Activated CD4-positive, alpha-beta T cell treated with anti-CD3 and anti-CD28 coated beads, Interleukin-2, amount 50 U/mL, for 48 hours (primary cell): ENCODE results near the gene HSPA2.
"Not testable (repeated sequence)": the region's sequence is repeated elsewhere in the genome, so short reads cannot be mapped to it uniquely, and the experiment has no call there.

Experiments
- DNase-seq, 2 experiments: peaks; one replicate each; pipeline ENCODE4 v3.0.0-alpha.2; 2020

Gene HSPA2

DNA sequence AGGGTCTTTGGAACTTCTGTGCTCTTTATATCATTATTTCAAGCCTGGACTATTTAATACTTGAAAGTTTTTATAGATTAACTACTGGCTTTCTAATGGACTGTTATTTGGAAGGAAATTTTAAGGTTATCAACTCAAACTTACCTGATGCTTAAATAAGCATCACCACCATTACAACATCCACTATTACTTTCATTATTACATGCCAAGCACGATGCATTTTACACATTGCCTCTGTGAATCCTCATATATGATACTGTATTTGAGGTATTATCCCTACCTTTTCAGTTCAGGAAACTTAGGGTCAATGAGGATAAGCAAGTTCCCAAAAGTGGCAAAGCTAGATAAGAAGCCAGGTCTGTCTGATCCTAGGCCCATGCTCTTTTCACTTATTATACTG, 23.6 kb upstream of the HSPA2 start:
- no peak for DNase-seq

DNA sequence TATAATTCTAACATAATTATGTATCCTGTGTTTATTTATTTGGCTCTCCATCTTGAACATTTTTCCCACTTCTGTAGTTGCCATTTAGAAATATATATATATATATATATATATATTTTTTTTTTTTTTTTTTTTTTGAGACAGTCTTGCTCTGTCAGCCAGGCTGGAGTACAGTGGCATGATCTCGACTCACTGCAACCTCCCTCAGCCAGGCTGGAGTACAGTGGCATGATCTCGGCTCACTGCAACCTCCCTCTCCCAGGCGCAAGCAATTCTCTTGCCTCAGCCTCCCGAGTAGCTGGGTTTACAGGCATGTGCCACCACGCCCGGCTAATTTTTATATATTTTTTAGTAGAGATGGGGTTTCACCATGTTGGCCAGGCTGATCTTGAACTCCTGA, 22.9 kb upstream of the HSPA2 start:
- DNase-seq: not testable (repeated sequence)

DNA sequence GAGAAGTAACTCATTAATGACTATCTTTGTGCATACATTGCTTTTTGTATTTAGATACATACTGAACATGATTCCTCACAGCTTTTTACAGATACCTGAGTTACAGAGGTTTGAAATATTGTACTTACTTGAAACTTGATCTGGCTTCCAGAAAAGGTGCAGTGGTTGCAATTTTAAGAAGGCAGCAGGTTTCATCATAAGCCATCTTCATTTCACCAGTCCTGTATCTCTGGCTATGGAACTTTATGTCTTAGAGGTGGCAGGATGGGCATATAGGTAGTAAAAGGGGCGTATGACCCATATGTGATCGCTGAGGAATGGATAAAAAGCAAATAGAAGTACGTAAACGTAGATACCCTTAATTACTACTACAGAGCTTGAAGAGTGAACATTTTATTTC, 22.3 kb upstream of the HSPA2 start:
- no peak for DNase-seq

DNA sequence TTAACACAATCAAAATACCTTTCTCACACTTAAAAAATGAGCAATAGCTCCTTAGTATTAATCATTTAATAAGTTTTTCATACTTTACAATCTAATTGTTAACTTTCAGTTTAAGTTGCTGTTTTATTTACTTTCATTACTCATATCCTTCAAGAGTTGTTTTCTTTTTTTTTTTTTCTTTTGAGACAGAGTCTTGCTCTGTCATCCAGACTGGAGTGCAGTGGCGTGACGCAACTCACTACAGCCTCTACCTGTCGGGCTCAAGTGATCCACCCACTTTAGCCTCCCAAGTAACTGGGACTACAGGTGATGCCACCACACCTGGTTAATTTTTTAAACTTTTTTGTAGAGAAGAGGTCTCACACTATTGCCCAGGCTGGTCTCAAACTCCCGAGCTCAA, 19.8 kb upstream of the HSPA2 start:
- DNase-seq: no peak

DNA sequence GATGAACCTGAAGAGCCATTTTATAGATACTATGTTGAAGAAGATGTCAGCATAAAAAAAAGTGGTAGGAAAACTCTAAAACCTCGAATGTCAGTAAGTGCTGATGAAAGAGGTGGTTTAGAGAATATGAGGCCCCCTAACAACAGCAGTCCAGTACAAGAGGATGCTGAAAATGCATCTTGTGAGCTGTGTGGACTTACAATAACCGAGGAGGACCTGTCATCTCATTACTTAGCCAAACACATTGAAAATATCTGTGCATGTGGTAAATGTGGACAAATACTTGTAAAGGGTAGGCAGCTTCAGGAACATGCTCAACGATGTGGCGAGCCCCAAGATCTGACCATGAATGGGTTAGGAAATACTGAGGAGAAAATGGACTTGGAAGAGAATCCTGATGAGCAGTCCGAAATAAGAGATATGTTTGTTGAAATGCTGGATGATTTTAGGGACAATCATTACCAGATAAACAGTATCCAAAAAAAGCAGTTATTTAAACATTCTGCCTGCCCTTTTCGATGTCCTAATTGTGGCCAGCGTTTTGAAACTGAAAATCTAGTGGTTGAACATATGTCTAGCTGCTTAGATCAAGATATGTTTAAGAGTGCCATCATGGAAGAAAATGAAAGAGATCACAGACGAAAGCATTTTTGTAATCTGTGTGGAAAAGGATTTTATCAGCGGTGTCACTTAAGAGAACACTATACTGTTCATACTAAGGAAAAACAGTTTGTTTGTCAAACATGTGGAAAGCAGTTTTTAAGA, 17.8 kb upstream of the HSPA2 start:
- no peak for DNase-seq

DNA sequence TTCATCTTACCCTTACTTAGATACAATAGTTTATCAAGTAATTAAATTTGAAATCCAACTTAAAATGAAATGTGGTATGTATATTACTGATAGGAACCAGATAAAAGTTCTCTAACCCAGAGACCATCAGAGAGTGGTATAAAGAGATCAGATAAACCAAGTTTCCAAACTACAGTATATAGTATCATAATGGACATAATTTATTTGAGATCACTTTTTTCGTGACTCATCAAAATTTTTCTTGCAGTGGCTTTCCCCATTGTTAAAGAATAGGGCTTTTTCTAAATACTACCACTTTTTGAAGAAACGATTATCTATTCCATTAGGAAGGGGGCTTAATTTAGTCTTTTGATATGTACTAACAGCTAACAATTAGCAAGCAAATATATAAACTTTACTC, 15.2 kb upstream of the HSPA2 start:
- DNase-seq: no peak

DNA sequence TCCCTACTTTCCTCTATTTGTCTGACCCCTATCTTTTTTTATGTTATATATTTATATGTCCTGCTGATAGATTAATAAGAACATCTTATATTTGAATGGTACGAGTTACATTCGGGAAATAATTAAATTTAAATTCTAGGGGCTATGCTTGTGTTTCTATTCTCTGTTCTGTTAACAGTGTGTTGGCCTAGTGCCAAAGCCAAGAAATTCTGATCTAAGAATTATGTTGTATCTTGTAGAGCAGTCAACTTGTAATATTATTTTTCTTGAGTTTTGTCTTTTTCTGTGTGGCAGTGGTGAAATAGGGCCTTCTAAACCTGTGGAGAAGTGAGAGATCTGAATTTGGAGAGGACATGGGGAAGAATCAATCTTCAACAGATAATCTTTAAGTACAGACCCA, 9.0 kb upstream of the HSPA2 start:
- DNase-seq: no peak

DNA sequence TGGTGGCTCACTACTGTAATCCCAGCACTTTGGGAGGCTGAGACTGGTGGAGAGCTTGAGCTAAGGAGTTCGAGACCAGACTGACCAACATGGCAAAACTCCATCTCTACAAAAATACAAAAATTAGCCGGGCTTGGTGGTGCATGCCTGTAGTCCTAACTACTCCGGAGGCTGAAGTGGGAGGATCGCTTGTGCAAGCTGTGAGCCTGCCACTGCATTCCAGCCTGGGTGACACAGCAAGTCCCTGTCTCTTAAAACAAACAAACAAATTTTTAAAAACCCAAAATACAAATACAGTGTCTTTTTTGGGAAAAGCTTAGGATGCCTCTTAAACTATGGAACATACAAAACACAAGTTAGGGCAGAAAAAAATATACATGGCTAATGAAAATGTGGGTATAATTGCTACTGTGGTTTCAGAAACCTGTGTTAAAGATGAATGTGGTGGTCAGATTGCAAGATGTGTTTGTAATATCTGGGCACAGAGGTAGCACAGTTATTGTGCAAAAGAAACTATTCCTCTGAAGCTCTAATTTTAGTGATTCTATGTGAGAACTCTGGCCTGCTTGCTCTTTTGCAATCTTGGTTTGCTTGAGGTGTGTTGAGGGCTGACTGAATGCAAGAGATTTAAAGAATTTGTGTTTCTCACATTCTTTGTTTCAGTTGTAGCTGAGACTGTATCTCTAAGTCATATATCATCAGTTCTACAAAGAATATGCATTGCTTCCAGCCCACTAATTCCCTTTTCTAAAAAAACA, 3.9 kb upstream of the HSPA2 start:
- no peak for DNase-seq

DNA sequence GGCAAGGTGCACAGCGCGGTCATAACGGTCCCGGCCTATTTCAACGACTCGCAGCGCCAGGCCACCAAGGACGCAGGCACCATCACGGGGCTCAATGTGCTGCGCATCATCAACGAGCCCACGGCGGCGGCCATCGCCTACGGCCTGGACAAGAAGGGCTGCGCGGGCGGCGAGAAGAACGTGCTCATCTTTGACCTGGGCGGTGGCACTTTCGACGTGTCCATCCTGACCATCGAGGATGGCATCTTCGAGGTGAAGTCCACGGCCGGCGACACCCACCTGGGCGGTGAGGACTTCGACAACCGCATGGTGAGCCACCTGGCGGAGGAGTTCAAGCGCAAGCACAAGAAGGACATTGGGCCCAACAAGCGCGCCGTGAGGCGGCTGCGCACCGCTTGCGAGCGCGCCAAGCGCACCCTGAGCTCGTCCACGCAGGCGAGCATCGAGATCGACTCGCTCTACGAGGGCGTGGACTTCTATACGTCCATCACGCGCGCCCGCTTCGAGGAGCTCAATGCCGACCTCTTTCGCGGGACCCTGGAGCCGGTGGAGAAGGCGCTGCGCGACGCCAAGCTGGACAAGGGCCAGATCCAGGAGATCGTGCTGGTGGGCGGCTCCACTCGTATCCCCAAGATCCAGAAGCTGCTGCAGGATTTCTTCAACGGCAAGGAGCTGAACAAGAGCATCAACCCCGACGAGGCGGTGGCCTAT, 875 bp downstream of the HSPA2 start:
- no peak for DNase-seq

DNA sequence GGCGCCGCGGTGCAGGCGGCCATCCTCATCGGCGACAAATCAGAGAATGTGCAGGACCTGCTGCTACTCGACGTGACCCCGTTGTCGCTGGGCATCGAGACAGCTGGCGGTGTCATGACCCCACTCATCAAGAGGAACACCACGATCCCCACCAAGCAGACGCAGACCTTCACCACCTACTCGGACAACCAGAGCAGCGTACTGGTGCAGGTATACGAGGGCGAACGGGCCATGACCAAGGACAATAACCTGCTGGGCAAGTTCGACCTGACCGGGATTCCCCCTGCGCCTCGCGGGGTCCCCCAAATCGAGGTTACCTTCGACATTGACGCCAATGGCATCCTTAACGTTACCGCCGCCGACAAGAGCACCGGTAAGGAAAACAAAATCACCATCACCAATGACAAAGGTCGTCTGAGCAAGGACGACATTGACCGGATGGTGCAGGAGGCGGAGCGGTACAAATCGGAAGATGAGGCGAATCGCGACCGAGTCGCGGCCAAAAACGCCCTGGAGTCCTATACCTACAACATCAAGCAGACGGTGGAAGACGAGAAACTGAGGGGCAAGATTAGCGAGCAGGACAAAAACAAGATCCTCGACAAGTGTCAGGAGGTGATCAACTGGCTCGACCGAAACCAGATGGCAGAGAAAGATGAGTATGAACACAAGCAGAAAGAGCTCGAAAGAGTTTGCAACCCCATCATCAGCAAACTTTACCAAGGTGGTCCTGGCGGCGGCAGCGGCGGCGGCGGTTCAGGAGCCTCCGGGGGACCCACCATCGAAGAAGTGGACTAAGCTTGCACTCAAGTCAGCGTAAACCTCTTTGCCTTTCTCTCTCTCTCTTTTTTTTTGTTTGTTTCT, 1.7 kb downstream of the HSPA2 start:
- DNase-seq: peak in 1 of 2 experiments; percentile 15

DNA sequence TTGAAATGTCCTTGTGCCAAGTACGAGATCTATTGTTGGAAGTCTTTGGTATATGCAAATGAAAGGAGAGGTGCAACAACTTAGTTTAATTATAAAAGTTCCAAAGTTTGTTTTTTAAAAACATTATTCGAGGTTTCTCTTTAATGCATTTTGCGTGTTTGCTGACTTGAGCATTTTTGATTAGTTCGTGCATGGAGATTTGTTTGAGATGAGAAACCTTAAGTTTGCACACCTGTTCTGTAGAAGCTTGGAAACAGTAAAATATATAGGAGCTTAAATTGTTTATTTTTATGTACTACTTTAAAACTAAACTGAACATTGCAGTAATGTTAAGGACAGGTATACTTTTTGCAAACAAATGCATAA, 2.3 kb downstream of the HSPA2 start:
- DNase-seq: no peak

DNA sequence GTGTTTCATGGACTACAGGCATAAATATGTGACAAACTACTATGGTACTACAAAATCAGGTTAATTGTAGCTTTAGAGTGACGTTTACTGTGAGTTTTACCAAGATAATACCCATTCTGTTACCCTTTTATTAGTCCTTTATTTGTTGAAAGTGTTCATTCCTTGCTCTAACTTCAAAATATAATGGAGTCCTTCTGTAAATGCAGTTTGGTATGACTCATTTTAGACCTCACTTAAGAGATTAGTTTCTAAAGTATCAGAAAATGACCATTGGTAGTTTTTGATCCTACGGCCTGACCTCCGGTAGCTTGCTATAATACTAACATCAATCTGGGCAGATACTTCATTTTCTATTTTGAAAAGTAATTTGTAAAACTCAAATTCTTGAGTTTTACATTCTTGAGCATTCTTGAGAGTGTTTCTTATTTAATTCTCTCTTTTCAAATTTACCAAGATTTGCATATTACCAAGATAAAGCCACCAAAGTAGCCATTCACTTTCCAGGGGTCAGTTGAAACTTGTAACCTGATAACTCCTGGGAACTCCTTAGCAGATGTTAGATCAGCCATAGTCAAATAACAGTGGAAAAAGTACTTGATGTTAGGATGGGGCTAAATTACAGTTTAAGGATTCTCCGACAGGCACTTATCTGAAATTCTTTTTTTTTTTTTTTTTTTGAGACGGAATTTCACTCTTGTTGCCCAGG, 4.2 kb downstream of the HSPA2 start:
- no peak for DNase-seq

DNA sequence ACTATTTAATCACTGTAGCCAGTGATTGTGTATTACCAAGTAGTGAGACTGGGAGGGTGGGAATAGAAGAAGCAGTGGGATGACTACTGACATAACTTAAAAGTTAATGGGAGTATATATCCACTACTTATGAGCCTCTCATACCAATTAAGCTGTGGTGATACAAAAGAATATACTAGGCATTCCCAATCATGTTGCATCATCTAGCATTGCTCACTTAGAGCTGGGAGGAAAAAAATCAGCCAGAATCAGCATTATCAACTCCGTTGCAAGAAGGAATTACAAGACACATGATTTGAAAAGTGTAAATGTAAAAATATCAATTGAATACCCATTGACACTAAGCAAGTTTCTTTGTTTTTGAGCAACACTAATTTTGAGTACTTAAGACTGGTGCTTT, 8.5 kb downstream of the HSPA2 start:
- no peak for DNase-seq

DNA sequence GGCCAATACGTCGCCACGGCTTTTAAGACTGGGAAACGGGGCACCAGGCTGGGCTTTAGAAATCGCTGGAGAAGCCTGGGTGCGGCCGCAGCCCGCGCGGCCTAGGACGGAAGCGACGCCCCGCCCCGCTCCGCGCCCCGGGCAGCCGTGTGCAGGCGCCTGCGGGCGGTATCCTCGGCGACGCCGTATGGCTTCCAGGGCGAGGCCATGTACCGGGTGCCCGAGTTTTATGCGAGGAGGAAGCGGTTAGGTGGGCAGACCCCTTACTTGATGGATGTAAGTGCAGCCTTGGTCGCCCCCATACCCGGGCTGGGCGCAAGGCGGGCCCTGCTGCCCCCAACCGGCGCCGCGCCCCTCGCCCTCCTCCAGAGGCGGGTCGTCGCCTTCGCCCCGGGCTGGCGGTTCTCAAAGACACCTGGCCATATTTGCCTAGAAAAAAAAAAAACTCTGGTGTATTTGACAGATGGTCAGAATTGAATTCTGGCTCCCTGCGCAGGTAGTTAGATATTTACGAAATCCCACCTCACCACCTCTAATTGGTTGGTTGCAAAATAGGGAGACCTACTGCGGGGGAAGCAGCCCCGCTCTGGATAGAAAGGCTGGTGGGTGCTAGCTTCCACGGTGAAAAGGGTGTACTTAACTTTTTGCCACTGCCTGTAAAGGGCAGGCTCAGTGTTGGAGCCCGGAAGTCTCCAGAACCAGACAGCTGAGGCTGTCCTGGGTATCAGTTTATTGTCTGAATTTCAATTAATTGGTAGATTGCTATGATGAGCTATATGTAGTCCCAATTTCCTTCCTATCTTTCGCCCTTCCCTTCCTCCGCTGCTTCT, 9.5 kb downstream of the HSPA2 start, which contains the start of gene PPP1R36:
TSS of gene PPP1R36 (plus strand) at position 171 of the 830 bp plus-strand sequence. CDS start at position 208, 37 bp downstream.
- DNase-seq: peak; percentile 51 to 54

DNA sequence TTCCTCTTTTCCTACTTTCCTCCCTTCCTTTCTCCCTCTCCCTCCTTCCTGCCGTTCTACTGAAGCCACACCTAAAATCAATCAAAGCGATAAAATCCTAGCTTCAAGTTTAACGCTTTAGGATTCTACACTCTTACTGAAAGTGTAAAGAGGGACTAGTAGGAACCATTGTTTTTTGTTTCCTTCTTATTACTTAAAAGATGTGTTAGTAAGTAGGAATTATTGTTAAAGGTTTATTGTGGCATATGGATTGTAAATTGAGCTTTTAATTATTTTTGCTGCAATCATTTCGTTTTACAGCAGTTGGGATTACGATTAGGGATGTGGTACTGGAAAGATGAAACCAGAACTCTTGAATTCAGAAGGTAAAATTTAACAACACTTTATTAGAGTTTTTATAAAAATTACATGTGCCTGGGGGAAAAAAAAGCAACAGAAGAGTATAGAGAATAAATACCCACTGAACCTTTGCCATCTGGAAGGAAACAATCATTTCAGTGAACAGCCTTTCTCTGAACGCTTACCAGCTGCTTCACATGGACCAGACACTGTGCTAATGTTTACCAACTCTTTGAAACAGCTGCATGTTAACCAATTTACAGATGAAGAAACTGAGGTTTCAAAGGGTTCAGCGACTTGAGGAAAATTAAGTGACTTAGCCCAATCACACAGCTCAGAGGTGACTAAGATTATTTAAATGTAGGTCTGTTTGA, 10.2 kb downstream of the HSPA2 start:
- no peak for DNase-seq

DNA sequence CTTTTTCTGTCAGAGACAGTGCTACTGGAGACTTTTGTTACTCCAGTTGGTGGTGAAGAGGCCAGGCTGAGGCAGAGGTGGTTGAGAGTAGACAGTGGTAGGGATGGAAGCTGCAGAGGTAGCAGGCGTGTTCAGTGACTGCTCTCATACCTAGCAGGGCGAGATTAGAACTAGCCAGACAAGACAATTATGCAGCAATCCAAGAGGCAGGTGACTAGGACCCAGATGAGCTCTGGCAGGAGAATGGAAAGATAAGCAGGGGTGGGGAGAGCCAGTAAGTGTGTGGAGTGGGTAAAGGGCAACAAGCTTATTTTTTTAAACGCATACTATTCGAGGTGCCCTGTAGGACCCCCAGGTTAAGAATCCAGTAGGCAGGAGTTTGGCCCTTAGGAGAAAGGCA, 14.0 kb downstream of the HSPA2 start:
- no peak for DNase-seq

DNA sequence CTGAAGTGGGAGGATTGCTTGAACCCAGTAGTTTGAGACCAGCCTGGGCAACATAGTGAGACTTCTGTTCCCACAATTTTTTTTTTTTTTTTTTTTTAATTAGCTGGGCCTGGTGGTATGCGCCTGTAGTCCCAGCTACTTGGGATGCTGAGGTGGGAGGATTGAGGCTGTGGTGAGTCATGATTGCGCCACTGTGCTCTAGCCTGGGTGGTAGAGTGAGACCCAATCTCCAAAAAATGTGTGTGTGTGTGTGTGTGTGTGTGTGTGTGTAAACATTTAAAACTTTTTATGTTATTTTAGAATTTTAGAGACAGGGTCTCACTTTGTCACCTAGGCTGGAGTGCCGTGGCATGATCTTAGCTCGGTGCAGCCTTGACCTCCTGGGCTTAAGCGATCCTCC, 16.0 kb downstream of the HSPA2 start:
- DNase-seq: no peak

DNA sequence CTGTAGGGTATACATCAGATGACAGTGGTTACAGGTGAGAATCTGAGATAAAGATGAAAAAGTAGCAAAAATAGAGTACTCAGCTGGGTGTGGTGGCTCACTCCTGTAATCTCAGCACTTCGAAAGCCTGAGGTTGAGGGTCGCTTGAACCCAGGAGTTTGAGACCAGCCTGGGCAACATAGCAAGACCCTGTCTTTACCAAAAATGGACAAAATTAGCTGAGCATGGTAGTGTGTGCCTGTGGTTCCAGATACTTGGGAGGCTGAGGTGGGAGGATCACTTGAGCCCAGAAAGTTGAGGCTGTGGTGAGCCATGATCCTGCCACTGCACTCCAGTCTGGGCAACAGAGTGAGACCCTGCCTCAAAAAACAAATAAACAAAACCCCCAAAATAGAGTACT, 17.7 kb downstream of the HSPA2 start:
- DNase-seq: not testable (repeated sequence)

DNA sequence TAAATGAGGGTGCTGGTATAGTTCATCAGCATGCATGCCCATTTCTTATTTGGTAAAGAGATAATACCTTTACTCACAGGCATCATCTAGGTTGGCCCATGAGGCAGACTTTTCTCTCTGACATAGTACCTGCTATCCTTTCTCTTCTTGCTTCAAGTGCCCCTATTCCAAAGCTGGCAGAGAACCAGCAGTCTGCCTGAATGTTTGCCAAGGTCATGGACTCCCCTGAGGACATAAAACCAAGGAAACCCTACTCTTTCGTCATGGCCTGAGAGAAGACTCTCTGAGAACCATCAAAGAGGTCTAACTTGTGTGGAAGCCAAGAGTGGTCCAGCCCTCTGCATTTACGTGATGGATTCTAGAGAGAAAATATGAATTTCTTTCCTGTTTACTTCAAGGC, 21.1 kb downstream of the HSPA2 start:
- no peak for DNase-seq

DNA sequence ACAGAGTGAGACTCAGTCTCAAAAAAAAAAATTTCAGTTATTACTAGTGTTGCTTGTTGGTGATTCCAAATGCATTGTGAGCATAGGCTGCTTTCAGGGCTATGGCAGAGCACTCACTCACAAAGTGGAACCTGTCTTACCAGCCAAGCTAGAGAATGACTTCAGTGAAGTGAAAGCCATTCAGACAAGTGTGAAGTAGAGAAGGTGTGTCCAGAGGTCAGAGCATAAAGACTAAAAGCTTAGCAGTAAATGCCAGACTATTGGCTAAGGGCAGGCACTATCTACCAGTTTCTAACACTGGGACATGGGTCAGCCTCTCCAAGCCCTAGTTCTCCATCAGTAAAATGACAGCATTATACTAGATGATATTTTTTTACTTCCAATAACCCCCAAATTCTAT, 21.9 kb downstream of the HSPA2 start:
- DNase-seq: no peak

DNA sequence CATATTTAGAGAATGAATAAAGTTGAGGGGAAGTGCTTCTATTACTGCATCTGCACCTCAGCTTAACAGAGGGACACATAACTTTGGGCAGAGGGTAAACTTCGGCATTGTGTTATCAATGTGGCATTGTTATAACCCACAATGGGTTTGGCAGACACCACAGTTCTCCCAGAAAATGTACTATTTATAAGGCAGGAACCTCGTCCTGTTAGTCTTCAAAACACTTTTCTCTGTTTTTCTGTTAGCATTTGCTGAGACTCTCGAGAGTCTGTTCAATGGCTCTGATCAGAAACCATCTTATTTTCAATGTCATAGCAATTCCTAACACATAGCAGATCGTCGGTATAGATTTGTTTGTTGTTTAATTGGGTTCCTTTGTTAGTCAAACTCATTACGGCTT, 23.2 kb downstream of the HSPA2 start:
- DNase-seq: no peak
